ENCODE results near the gene BUD23. TPM values are rescaled to one million over a fixed set of nuclear protein-coding genes. Genes with fewer than 3 reads are reported as not detected.
A peak's percentile ranks its signal among the peaks of the same experiment; 100 is the strongest.

Gene BUD23
- total and polyA plus RNA-seq, 7 donors = 50.4 to 155 (median 96.2) TPM

DNA sequence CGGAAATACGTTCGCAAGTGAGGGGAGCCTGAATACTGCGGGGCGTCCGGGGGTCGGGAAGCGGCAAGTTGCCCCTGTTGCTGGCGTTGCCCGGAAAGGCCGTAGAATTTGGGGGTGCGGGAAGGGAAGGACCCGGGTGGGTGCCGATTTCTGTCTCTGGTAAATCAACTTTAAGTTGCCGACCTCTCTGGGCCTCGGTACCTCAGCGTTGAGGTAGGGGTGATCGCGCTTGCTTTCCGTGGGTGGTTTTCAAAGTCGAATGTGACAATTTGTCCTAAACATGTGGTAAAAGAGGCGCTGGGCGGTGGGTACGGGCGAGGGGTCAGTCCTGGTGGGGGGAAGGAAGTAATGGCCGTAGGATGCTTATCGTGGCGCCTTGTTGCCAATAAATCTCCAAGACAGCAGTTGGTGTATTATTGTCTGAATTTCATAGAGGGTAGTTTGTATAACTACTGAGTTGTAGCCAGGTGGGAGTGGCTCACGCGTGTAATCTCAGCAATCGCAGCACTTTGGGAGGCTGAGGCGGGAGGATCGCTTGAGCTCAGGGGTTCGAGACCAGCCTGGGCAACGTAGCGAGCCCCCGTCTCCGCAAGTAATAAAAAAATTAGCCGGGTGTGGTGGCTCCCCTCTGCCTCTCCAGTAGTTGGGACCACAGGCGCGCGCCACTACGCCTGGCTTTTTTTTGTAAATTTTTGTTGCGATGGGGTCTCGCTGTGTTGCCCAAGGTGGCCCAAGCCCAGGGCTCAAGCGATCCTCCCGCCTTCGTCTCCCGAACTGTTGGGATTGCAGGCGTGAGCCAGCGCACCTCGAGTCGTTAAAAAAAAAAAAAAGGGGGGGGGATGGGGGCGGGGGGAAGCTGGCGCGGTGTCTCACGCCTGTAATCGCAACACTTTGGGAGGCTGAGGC, 644 bp downstream of the BUD23 start:
- intact Hi-C loops (cut with DNase I) = loop anchor here in 1 of 2 donors (5.0 kb wide), 1 partner anchor 33 kb away; the partner anchor contains the start of gene STX1A
- Histone ChIP-seq H3K27me3 (ENCODE audit: insufficient read depth in 3 of 3, low read length in 2 of 3) (no peaks in the 10 kb centered on the region), H3K36me3 (ENCODE audit: insufficient read depth in 1 of 2, low read depth in 1 of 2) (peaks cover 11 to 33% of the 10 kb centered on the region in 2 donors), H3K4me1 (peaks cover 25% of the 10 kb centered on the region), H3K27ac (peak overlapping the region; percentile 94), H3K9me3 (no peaks in the 10 kb centered on the region), H3K4me3 (peak overlapping the region; percentile 94)
- TF ChIP-seq, protein P1, sequence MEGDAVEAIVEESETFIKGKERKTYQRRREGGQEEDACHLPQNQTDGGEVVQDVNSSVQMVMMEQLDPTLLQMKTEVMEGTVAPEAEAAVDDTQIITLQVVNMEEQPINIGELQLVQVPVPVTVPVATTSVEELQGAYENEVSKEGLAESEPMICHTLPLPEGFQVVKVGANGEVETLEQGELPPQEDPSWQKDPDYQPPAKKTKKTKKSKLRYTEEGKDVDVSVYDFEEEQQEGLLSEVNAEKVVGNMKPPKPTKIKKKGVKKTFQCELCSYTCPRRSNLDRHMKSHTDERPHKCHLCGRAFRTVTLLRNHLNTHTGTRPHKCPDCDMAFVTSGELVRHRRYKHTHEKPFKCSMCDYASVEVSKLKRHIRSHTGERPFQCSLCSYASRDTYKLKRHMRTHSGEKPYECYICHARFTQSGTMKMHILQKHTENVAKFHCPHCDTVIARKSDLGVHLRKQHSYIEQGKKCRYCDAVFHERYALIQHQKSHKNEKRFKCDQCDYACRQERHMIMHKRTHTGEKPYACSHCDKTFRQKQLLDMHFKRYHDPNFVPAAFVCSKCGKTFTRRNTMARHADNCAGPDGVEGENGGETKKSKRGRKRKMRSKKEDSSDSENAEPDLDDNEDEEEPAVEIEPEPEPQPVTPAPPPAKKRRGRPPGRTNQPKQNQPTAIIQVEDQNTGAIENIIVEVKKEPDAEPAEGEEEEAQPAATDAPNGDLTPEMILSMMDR (IDR thresholded peaks at IDR 0.05) = no peak
- ATAC-seq = peak in 1 of 4 donors; percentile 11
- WGBS, 3 donors = 21 to 24% (median 23%) methylated on average over 56 to 58 of the region's 58 CpGs
- no peak for DNase-seq

DNA sequence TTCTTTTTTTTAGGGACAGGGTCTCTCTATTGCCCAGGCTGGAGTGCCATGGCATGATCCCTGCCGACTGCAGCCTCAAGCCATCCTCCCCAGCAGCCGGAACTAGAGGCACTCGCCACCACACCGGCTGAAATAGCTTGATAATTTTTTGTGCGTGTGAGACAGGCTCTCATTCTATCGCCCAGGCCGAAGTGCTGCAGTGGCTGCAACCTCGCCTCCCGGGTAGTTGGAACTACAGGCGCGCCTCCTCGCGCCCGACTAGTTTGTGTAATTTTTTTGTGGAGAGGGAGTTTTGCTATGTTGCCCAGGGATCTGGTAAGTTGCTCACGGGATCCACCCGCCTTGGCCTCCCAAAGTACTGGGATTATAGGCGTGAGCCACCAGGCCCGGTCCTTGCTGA, 1.9 kb downstream of the BUD23 start:
- ATAC-seq (no peak), DNase-seq (no peak)
- no peak overlapping the region for H3K4me3 ChIP-seq
- 92 to 94% (median 94%) methylated on average over 18 of the region's 18 CpGs for WGBS, 3 donors
- intact Hi-C loops (cut with DNase I) = no loop called here
- no peaks in the 10 kb centered on the region for H3K9me3 ChIP-seq
- H3K27me3 ChIP-seq (ENCODE audit: insufficient read depth in 3 of 3, low read length in 2 of 3) = no peaks in the 10 kb centered on the region
- peaks cover 11 to 46% of the 10 kb centered on the region in 2 donors for H3K36me3 ChIP-seq (ENCODE audit: insufficient read depth in 1 of 2, low read depth in 1 of 2)
- TF ChIP-seq, protein P1 (IDR thresholded peaks at IDR 0.05) = no peak
- no peak overlapping the region for H3K27ac ChIP-seq
- H3K4me1 ChIP-seq = peaks cover 20% of the 10 kb centered on the region

DNA sequence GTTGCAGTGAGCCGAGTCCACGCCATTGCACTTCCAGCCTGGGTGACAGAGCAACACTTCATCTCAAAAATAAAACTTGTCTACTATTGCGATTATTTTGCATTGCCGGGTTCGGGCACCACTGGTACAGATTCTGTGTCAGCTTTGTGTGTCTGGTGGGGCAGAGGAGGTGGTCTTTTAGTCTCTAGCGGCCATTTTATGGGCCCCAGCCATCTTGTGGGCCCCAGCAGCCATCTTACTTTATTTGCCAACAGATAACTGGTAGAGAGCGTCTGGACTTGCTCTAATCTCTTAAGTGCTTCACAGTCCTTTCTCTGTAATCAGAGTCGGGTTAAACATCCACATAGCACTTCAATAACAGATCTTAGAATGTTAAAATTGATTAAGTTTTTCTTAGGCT, 4.9 kb downstream of the BUD23 start:
- Histone ChIP-seq H3K4me3 (no peak overlapping the region), H3K27me3 (ENCODE audit: insufficient read depth in 3 of 3, low read length in 2 of 3) (no peaks in the 10 kb centered on the region), H3K9me3 (no peaks in the 10 kb centered on the region), H3K36me3 (ENCODE audit: insufficient read depth in 1 of 2, low read depth in 1 of 2) (peaks cover 15 to 76% of the 10 kb centered on the region in 2 donors), H3K27ac (no peak overlapping the region), H3K4me1 (no peaks in the 10 kb centered on the region)
- ATAC-seq (no peak), DNase-seq (no peak)
- 93 to 97% (median 94%) methylated on average over 8 of the region's 8 CpGs for WGBS, 3 donors
- TF ChIP-seq, protein P1 (IDR thresholded peaks at IDR 0.05) = no peak
- intact Hi-C loops (cut with DNase I) = no loop called here

DNA sequence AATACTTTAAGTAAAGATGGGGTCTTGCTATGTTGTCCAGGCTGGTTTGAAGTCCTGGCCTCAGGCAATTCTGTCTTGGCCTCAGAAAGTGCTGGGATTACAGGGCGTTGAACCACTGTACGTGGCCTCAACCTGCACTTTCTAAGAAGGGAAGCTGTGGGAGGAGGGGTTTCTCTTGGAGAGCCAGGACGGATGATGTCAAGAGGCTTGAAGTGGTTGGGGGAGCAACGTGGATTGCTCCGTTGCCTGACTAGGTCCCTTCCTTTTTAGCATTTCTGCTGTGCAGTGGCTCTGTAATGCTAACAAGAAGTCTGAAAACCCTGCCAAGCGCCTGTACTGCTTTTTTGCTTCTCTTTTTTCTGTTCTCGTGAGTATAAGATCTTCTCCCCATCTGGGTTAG, 7.2 kb downstream of the BUD23 start:
- DNase-seq (no peak), ATAC-seq (no peak)
- intact Hi-C loops (cut with DNase I) = no loop called here
- H3K4me3 ChIP-seq = no peak overlapping the region
- no peaks in the 10 kb centered on the region for H3K4me1 ChIP-seq
- H3K9me3 ChIP-seq = no peaks in the 10 kb centered on the region
- no peak overlapping the region for H3K27ac ChIP-seq
- peaks cover 15 to 99% of the 10 kb centered on the region in 2 donors for H3K36me3 ChIP-seq (ENCODE audit: insufficient read depth in 1 of 2, low read depth in 1 of 2)
- 85 to 88% (median 87%) methylated on average over 7 of the region's 7 CpGs for WGBS, 3 donors
- no peaks in the 10 kb centered on the region for H3K27me3 ChIP-seq (ENCODE audit: insufficient read depth in 3 of 3, low read length in 2 of 3)
- TF ChIP-seq, protein P1 (IDR thresholded peaks at IDR 0.05) = no peak
